HepG2 (cell line): Measurements from ENCODE around the gene HSPA14. TPM values are rescaled to one million over a fixed set of nuclear protein-coding genes. Genes with fewer than 3 reads are reported as not detected.

Experiments
- ATAC-seq: fragments of 200-7000 bp; cut with Tn5 transposase; 3 replicates; pipeline ENCODE4 v1.9.1; 2020; ENCODE audit warnings: mild to moderate bottlenecking, moderate library complexity
- BruUV-seq: library from RNA; stranded (reverse); fragments of 400-500 nt; replicated peaks from 2 replicates; lab custom pipeline; 2021; lab: Mats Ljungman, UMichigan
- CTCF ChIA-PET: fragments of 300-600 bp; formaldehyde crosslinking; extraction: SDS; loops from one replicate; lab custom pipeline; 2021; ENCODE audit warnings: low total read pairs, inconsistent platforms, low intra/inter-chr PET ratio; lab: Yijun Ruan, JAX
- POLR2A ChIA-PET: fragments of 350-600 bp; sonication (Branson Sonifier 250); formaldehyde crosslinking; loops from one replicate; lab custom pipeline; 2020; ENCODE audit warnings: antibody characterized with exemption, inconsistent platforms; lab: Yijun Ruan, JAX
- DNase-seq: peaks from one replicate; pipeline ENCODE4 v3.0.0-alpha.2; 2015; ENCODE audit warnings: low spot score
- FAIRE-seq: peaks from 3 replicates; lab custom pipeline; 2011; peaks lifted over from hg19 to GRCh38; lab: Jason Lieb, UNC
- H2AFZ ChIP-seq: one replicate; pipeline ENCODE4 v1.6.1; 2011; ENCODE audit warnings: low read length, inconsistent platforms
- H3K27ac ChIP-seq: fragments of 300-600 bp; 3 replicates; pipeline ENCODE4 v1.8.0; 2011; ENCODE audit warnings: mixed run types, mild to moderate bottlenecking, mixed read lengths, low read length, inconsistent platforms; ENCODE audit not compliant: insufficient read depth; ENCODE audit errors: extremely low read length
- H3K27me3 ChIP-seq, 2 experiments: fragments of 200-600 bp in 1 of 2; 2 replicates in 1 of 2; 3 replicates in 1 of 2; pipeline versions ENCODE4 v1.6.0 to v1.8.0; 2011; ENCODE audit warnings: low read length in 2 of 2, mild to moderate bottlenecking in 2 of 2, moderate library complexity in 2 of 2, inconsistent platforms in 1 of 2; ENCODE audit not compliant: insufficient read depth in 2 of 2, control insufficient read depth in 1 of 2
- H3K36me3 ChIP-seq, 2 experiments: fragments of 200-600 bp in 1 of 2; replicated peaks in 1 of 2; 2 replicates in 1 of 2; 3 replicates in 1 of 2; pipeline versions ENCODE4 v1.5.1 to v1.8.0; 2011; ENCODE audit warnings: low read length in 2 of 2, inconsistent platforms in 1 of 2; ENCODE audit not compliant: insufficient read depth in 2 of 2, control insufficient read depth in 1 of 2
- H3K4me1 ChIP-seq: 2 replicates; pipeline ENCODE4 v1.5.1; 2012; ENCODE audit warnings: low read length, inconsistent platforms; ENCODE audit not compliant: insufficient read depth
- H3K4me2 ChIP-seq: 2 replicates; pipeline ENCODE4 v1.6.0; 2011; ENCODE audit warnings: low read depth, low read length, inconsistent platforms
- H3K4me3 ChIP-seq, 3 experiments: fragments of 200-600 bp in 1 of 3; sonication (generic), shearing (Covaris generic) in 1 of 3; replicated peaks in 1 of 3; 2 replicates each; pipeline ENCODE4 v1.5.1; 2011 to 2016; ENCODE audit warnings: low read length in 3 of 3, inconsistent platforms in 2 of 3, low read depth in 2 of 3, mild to moderate bottlenecking in 2 of 3, control low read depth in 1 of 3, mixed read lengths in 1 of 3; ENCODE audit not compliant: insufficient read depth in 1 of 3
- H3K79me2 ChIP-seq: one replicate; pipeline ENCODE4 v1.6.1; 2011; ENCODE audit warnings: low read length, inconsistent platforms; ENCODE audit not compliant: insufficient read depth
- H3K9ac ChIP-seq: 2 replicates; pipeline ENCODE4 v1.6.0; 2011; ENCODE audit warnings: mild to moderate bottlenecking, low read depth, low read length, inconsistent platforms; ENCODE audit not compliant: insufficient read depth
- H3K9me3 ChIP-seq: 2 replicates; pipeline ENCODE4 v1.5.1; 2012; ENCODE audit warnings: mild to moderate bottlenecking, low read length
- H4K20me1 ChIP-seq: 2 replicates; pipeline ENCODE4 v1.6.0; 2011; ENCODE audit warnings: inconsistent platforms, mild to moderate bottlenecking, low read length, moderate library complexity; ENCODE audit not compliant: insufficient read depth
- BRCA1 ChIP-seq: sonication (generic); formaldehyde crosslinking; IDR thresholded peaks from 2 replicates; pipeline ENCODE4 v1.4.0; 2020; ENCODE audit warnings: missing genetic modification reagents
- CBFB ChIP-seq: sonication (generic); formaldehyde crosslinking; IDR thresholded peaks from 2 replicates; pipeline ENCODE4 v1.4.0; 2020; ENCODE audit warnings: missing genetic modification reagents
- KLF9 ChIP-seq: IDR thresholded peaks from 2 replicates; pipeline ENCODE4 v1.6.1; 2016; ENCODE audit warnings: low read depth
- WGBS: methylation state at CpG from one replicate; pipeline ENCODE4 v1.1.6; 2017; ENCODE audit warnings: low lambda C conversion rate; 5-methylcytosine and 5-hydroxymethylcytosine counted together
- in situ Hi-C: cut with HindIII; loops from 2 replicates; pipeline ENCODE4 v1.10.0; 2017; ENCODE audit warnings: low pct_unique_long_range_greater_than_20kb; ENCODE audit not compliant: extremely low pct_ligation_motif_present
- intact Hi-C: fragments of 100-400 bp; cut with micrococcal nuclease; formaldehyde crosslinking; loops from one replicate; pipeline ENCODE4 v1.10.0; 2022; ENCODE audit not compliant: unreplicated experiment
- polyA plus RNA-seq, 8 experiments: library from polyadenylated mRNA; depleted of rRNA in 3 of 8; stranded (reverse) in 7 of 8; unstranded in 1 of 8; fragments of >200 nt; fragmentation: Illumina TruSeq in 4 of 8; extraction: Trizol in 4 of 8; gene quantifications; 2 replicates each; pipeline versions ENCODE4 v1.2.1 to v1.2.3, GENCODE V29; 2011 to 2016; ENCODE audit warnings: low read depth in 4 of 8, missing spikeins in 1 of 8, mixed read lengths in 1 of 8; ENCODE audit not compliant: insufficient read depth in 1 of 8
- total RNA-seq, 5 experiments: library from RNA; depleted of rRNA; stranded (reverse); fragments of >200 nt; fragmentation: Illumina TruSeq; extraction: Trizol; gene quantifications; 2 replicates each; pipeline ENCODE4 v1.2.3, GENCODE V29; 2016; ENCODE audit warnings: low read depth in 1 of 5
- TF ChIP-seq, protein P1 (sequence below): sonication (generic); formaldehyde crosslinking; IDR thresholded peaks from 2 replicates; pipeline ENCODE4 v1.4.0; 2020; ENCODE audit warnings: missing genetic modification reagents

Gene HSPA14
- total and polyA plus RNA-seq, 2 of the 13 experiments (the other 11 are each of a cell fraction or from before 2014, with no cell fraction given), result 10.7 to 29.8 TPM

DNA sequence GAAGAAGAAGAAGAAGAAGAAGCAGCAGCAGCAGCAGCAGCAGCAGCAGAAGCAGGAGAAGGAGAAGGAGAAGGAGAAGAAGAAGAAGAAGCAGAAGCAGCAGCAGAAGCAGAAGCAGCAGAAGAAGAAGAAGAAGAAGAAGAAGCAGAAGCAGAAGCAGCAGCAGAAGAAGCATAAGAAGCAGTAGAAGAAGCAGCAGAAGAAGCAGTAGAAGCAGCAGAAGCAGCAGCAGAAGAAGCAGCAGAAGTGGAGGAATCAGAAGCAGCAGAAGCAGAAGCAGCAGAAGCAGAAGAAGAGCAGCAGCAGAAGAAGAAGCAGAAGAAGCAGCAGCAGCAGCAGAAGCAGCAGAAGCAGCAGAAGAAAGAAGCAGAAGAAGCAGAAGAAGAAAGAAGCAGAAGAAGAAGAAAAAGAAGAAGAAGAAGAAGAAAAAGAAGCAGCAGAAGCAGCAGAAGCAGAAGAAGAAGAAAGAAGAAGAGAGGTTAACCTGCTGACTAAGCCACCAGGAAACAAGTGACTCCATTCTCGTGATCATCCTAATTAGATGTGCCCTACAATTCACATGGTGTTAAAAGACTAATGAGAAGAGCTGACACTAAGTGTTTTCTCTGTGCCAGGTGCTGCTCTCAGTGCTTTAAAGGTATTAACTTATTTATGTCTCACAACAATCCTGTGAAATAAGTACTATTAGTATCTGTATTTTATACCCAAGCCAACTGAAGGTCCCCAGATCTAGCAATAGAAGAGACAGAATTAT is 11.9 kb upstream of the HSPA14 start:
- no peak overlapping the region for H3K27ac ChIP-seq
- no peak for TF ChIP-seq CBFB (CRISPR knock-in tag)
- TF ChIP-seq BRCA1 (CRISPR knock-in tag), result no peak
- no peak overlapping the region for H3K4me3 ChIP-seq
- in situ Hi-C loops (no loop called here), intact Hi-C loops (no loop called here)
- ATAC-seq, result no peak
- H4K20me1 ChIP-seq, result no peaks in the 10 kb centered on the region
- H2AFZ ChIP-seq, result no peak overlapping the region
- H3K79me2 ChIP-seq, result no peaks in the 10 kb centered on the region
- ChIA-PET POLR2A (no interaction called here), CTCF (no interaction called here)
- no TSS peak for BruUV-seq
- H3K27me3 ChIP-seq, result peaks cover 0 to 1% of the 10 kb centered on the region in 2 experiments; a peak in 1 of 5 replicates
- H3K36me3 ChIP-seq, result no peaks in the 10 kb centered on the region
- DNase-seq, result no peak
- no peak for FAIRE-seq
- 4% methylated on average over 1 of the region's 1 CpG for WGBS
- H3K4me2 ChIP-seq, result no peak overlapping the region
- H3K4me1 ChIP-seq, result no peaks in the 10 kb centered on the region
- no peaks in the 10 kb centered on the region for H3K9me3 ChIP-seq
- no peak overlapping the region for H3K9ac ChIP-seq

DNA sequence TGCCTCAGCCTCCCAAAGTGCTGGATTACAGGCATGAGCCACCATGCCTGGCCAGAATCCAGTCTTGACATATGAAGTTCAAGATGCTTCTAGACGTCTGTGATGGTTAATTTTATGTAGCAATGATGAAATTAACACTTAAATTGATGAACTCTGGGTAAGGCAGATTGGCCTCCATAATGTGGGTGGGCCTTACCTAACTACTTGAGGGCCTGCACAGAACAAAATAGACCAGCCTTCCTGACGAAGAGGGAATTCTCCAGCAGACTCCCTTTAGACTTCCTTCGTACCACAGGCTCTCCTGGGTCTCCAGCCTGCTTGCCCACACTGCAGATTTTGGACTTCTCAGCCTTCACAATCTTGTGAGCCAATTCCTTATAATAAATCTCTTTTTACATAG is 5.0 kb upstream of the HSPA14 start:
- Histone ChIP-seq H3K27me3 (no peaks in the 10 kb centered on the region; a peak in 1 of 5 replicates), H3K27ac (no peak overlapping the region), H3K4me1 (peaks cover 5% of the 10 kb centered on the region; the same call in 1 of the 2 replicates), H3K36me3 (no peaks in the 10 kb centered on the region), H2AFZ (no peak overlapping the region), H3K9ac (no peak overlapping the region), H4K20me1 (no peaks in the 10 kb centered on the region), H3K4me3 (no peak overlapping the region), H3K79me2 (no peaks in the 10 kb centered on the region), H3K9me3 (no peaks in the 10 kb centered on the region), H3K4me2 (no peak overlapping the region)
- POLR2A ChIA-PET, result no interaction called here
- CTCF ChIA-PET, result no interaction called here
- intact Hi-C loops (loop anchor here (10.0 kb wide), 1 partner anchor 122 kb away; the partner anchor contains the start of genes DCLRE1C and MEIG1), in situ Hi-C loops (no loop called here)
- DNase-seq (no peak), ATAC-seq (no peak), FAIRE-seq (no peak)
- WGBS, result 76% methylated on average over 3 of the region's 3 CpGs
- TF ChIP-seq KLF9 (CRISPR knock-in tag), result no peak
- TF ChIP-seq, protein P1, sequence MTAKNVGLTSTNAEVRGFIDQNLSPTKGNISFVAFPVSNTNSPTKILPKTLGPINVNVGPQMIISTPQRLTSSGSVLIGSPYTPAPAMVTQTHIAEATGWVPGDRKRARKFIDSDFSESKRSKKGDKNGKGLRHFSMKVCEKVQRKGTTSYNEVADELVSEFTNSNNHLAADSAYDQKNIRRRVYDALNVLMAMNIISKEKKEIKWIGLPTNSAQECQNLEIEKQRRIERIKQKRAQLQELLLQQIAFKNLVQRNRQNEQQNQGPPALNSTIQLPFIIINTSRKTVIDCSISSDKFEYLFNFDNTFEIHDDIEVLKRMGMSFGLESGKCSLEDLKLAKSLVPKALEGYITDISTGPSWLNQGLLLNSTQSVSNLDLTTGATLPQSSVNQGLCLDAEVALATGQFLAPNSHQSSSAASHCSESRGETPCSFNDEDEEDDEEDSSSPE (CRISPR knock-in tag), result no peak
- BruUV-seq, result no TSS peak
